Stimulated activated memory B cell treated with anti-CD40 and anti-IgM and Interleukin-4, amounts not matched to agents 10 μg/mL and 1 μg/mL and 100 μg/mL, for 72 hours (primary cell): ENCODE results near the gene STK32A.

Source experiments
- ATAC-seq: fragments of 150-1000 bp; cut with Tn5 transposase; 2 replicates; pipeline ENCODE4 v1.10.0; 2021
- H3K27ac Mint-ChIP-seq: one replicate; pipeline ENCODE4 v1.8.0; 2022; ENCODE audit warnings: mild to moderate bottlenecking, mixed read lengths
- H3K27me3 Mint-ChIP-seq: one replicate; pipeline ENCODE4 v1.8.0; 2022; ENCODE audit warnings: mixed read lengths
- H3K36me3 Mint-ChIP-seq: one replicate; pipeline ENCODE4 v1.8.0; 2022; ENCODE audit warnings: mixed read lengths
- H3K4me1 Mint-ChIP-seq: one replicate; pipeline ENCODE4 v1.8.0; 2022; ENCODE audit warnings: mixed read lengths
- H3K4me3 Mint-ChIP-seq: one replicate; pipeline ENCODE4 v1.8.0; 2022; ENCODE audit warnings: mild to moderate bottlenecking, moderate library complexity, mixed read lengths
- H3K9me3 Mint-ChIP-seq: one replicate; pipeline ENCODE4 v1.8.0; 2022; ENCODE audit warnings: mixed read lengths

Gene STK32A

DNA sequence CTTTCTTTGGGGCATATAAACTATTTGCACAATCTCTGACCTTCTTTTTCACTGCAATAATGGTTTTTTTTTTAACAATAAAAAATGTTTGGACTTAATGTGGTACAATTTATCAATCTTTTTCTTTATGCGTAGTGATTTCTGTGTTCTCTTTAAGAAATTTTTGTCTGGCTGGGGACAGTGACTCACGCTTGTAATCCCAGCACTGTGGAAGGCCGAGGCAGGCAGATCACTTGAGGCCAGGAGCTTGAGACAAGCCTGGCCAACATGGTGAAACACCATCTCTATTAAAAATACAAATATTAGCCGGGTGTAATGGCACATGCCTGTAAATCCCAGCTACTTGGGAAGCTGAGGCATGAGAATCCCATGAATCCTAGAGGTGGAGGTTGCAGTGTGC is 72.3 kb downstream of the STK32A start:
- Mint-ChIP-seq H3K4me3 (no peak overlapping the region), H3K36me3 (no peaks in the 10 kb centered on the region), H3K27me3 (no peaks in the 10 kb centered on the region), H3K27ac (no peak overlapping the region), H3K4me1 (no peaks in the 10 kb centered on the region), H3K9me3 (no peaks in the 10 kb centered on the region)
- ATAC-seq = no peak

GRCh38 chr5:147309621-147310020 is 74.8 kb downstream of the STK32A start:
- Mint-ChIP-seq H3K4me3 (no peak overlapping the region), H3K27ac (no peak overlapping the region), H3K4me1 (no peaks in the 10 kb centered on the region), H3K9me3 (no peaks in the 10 kb centered on the region), H3K36me3 (no peaks in the 10 kb centered on the region), H3K27me3 (no peaks in the 10 kb centered on the region)
- no peak for ATAC-seq

GRCh38 chr5:147310059-147310704 is 75.4 kb downstream of the STK32A start:
- H3K9me3 Mint-ChIP-seq = no peaks in the 10 kb centered on the region
- H3K27ac Mint-ChIP-seq = no peak overlapping the region
- H3K4me1 Mint-ChIP-seq = no peaks in the 10 kb centered on the region
- H3K36me3 Mint-ChIP-seq = no peaks in the 10 kb centered on the region
- ATAC-seq = no peak
- no peak overlapping the region for H3K4me3 Mint-ChIP-seq
- no peaks in the 10 kb centered on the region for H3K27me3 Mint-ChIP-seq

- Mint-ChIP-seq H3K9me3 (peaks cover 5% of the 10 kb centered on the region), H3K4me3 (no peak overlapping the region), H3K4me1 (no peaks in the 10 kb centered on the region), H3K36me3 (no peaks in the 10 kb centered on the region), H3K27me3 (no peaks in the 10 kb centered on the region), H3K27ac (no peak overlapping the region)
- ATAC-seq = no peak
Measured at GRCh38 chr5:147317978-147318684, 83.3 kb downstream of the STK32A start.

DNA sequence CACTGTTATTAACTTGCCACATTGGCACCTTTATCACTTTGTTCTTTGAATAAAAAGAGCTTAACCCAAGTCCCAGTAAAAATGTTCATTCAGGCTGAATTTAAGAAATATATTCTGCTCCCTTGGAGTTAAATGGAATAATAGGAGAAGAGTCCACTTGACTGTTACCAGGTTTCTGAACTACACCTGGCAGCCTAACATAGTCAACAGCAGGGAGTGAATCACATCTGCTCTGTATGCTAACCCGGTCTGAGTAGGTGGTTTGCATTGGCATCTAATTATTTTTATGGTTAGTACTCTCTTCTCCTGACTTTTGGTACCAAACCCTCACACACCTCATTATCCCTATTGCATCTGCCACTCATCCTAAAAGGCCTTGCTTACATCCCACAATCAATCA is 86.7 kb downstream of the STK32A start:
- no peak overlapping the region for H3K27ac Mint-ChIP-seq
- no peaks in the 10 kb centered on the region for H3K4me1 Mint-ChIP-seq
- no peaks in the 10 kb centered on the region for H3K36me3 Mint-ChIP-seq
- no peaks in the 10 kb centered on the region for H3K27me3 Mint-ChIP-seq
- H3K9me3 Mint-ChIP-seq = peaks cover 5% of the 10 kb centered on the region
- no peak overlapping the region for H3K4me3 Mint-ChIP-seq
- no peak for ATAC-seq

DNA sequence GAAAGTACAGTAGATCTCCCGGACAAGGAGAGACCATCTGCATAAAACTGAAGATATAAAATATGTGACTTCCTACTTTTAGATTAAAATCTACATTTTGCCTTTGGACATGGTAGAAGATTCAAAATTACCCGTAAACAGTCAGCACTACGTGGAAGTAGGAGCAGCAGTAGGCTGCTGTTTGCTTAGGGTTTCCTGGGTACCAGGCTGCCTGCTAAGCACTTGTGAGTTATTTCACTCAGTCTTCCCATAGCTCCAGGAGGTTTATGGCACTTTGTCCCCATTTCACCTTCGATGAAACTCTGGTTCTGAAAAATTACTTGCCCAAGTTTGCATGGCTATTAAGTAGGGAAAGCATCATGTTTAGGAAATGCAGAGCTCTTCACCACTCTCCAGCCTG is 92.6 kb downstream of the STK32A start:
- H3K9me3 Mint-ChIP-seq = peaks cover 3% of the 10 kb centered on the region
- no peaks in the 10 kb centered on the region for H3K36me3 Mint-ChIP-seq
- no peak overlapping the region for H3K4me3 Mint-ChIP-seq
- ATAC-seq = no peak
- H3K27ac Mint-ChIP-seq = no peak overlapping the region
- no peaks in the 10 kb centered on the region for H3K27me3 Mint-ChIP-seq
- no peaks in the 10 kb centered on the region for H3K4me1 Mint-ChIP-seq

DNA sequence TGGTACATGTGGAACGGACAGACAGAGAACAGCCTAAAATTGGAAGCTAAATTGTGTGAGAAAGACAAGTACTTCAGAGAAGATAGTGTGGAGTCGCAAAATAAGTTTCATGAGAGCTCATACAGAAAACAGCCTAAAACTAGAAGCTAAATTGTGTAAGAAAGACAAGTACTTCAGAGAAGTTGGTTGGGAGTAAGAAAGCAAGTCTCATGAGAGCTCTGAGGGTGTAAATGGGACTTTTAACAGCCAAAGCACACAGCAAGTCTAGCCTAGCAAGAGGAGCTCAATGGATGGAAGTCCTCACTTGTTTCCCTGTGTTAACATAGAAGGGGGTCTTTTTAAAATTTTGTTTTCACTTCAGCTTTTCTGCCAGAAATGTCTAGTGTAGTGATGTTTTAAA is 93.1 kb downstream of the STK32A start:
- Mint-ChIP-seq H3K27me3 (no peaks in the 10 kb centered on the region), H3K4me1 (no peaks in the 10 kb centered on the region), H3K9me3 (peaks cover 3% of the 10 kb centered on the region), H3K4me3 (no peak overlapping the region), H3K36me3 (no peaks in the 10 kb centered on the region), H3K27ac (no peak overlapping the region)
- ATAC-seq = no peak

DNA sequence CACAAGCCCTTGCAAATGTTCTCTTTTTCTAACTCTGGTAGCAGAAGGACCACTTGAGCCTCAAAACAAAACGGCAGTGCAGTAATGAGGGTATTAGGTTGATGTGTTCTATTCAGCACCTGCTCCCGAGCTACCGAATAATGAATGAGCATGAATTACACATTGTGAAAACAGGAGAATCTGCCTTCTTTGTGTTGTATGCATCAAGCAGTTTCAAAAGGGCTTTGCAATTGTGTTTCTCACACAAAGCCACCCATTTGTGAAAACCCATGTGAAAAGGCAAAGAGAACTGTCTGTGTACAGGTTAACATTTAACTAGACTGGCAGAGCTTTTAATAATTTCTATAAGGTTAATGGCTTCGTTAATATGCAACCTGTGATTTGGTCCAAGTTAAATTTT is 97.8 kb downstream of the STK32A start:
- Mint-ChIP-seq H3K27me3 (no peaks in the 10 kb centered on the region), H3K27ac (no peak overlapping the region), H3K4me1 (no peaks in the 10 kb centered on the region), H3K36me3 (no peaks in the 10 kb centered on the region), H3K4me3 (no peak overlapping the region), H3K9me3 (peaks cover 7% of the 10 kb centered on the region)
- ATAC-seq = no peak

DNA sequence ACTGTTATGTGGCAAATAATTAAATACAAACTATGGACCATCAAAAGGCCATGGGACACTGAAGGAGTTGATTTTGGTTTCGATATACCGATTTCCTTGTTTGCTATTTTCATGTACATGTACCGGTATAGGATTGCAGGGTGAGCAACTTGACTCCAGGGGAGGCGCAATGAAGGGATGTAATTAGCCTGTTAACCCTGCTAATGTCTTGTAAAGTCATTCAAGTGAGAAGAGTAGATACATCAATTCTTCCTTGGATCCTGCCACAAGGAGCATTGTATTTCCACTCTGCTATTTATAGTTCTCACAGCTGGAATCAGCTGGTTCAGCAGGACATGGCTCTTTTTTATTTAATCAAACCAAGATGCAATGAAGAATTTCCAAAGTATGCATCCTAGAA is 102.0 kb downstream of the STK32A start:
- Mint-ChIP-seq H3K9me3 (peaks cover 10% of the 10 kb centered on the region), H3K27me3 (no peaks in the 10 kb centered on the region), H3K4me3 (no peak overlapping the region), H3K36me3 (no peaks in the 10 kb centered on the region), H3K4me1 (no peaks in the 10 kb centered on the region), H3K27ac (no peak overlapping the region)
- no peak for ATAC-seq

GRCh38 chr5:147339313-147339712 is 104.5 kb downstream of the STK32A start:
- Mint-ChIP-seq H3K9me3 (peaks cover 10% of the 10 kb centered on the region), H3K4me1 (no peaks in the 10 kb centered on the region), H3K27me3 (no peaks in the 10 kb centered on the region), H3K27ac (no peak overlapping the region), H3K4me3 (no peak overlapping the region), H3K36me3 (no peaks in the 10 kb centered on the region)
- ATAC-seq = no peak

DNA sequence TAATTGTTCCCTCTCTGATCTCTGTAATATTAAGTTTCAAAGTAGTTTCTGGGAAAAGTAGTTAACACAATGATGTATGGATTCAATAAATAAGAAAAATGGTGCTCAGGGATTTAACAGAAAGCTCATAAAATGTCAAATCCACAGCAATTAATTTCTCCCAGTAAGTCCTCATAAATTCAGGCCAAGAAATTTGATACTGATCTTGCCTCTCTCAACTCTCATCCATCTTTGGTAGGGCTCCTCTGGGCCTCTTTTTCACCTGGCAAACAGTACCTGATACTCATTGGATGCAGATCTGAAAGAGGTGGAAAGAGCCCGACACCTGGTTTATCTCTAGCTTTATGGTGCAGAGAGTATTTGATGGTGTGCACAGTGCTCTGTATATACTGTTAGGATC is 106.1 kb downstream of the STK32A start:
- Mint-ChIP-seq H3K27me3 (no peaks in the 10 kb centered on the region), H3K9me3 (peaks cover 10% of the 10 kb centered on the region), H3K36me3 (no peaks in the 10 kb centered on the region), H3K27ac (no peak overlapping the region), H3K4me3 (no peak overlapping the region), H3K4me1 (no peaks in the 10 kb centered on the region)
- ATAC-seq = no peak

- peaks cover 10% of the 10 kb centered on the region for H3K9me3 Mint-ChIP-seq
Measured at GRCh38 chr5:147341345-147341744, 106.5 kb downstream of the STK32A start.

DNA sequence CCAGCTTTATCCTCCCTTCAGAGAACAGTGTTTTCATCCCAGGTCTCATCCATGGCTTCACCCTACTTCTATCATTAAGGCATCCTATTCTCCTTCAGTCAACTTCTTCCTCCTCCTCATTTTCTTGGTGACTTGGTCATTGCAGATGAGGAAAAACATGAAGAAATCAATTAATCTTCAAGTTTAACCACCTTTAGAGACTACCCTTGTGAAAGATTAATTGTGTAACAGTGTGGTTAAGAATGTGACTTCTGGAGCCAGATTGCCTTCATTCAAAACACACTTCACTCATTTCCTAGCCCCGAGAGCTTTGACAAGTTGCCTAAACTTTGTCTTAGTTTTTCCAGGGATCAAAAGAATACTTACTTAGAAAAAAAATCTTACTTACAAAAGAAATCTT is 110.0 kb downstream of the STK32A start:
- no peak overlapping the region for H3K4me3 Mint-ChIP-seq
- no peak for ATAC-seq
- H3K9me3 Mint-ChIP-seq = no peaks in the 10 kb centered on the region
- H3K27me3 Mint-ChIP-seq = no peaks in the 10 kb centered on the region
- H3K4me1 Mint-ChIP-seq = no peaks in the 10 kb centered on the region
- H3K27ac Mint-ChIP-seq = no peak overlapping the region
- no peaks in the 10 kb centered on the region for H3K36me3 Mint-ChIP-seq

More at GRCh38 chr5:147341345-147341744, 106.5 kb downstream of the STK32A start:
- H3K27me3 Mint-ChIP-seq = no peaks in the 10 kb centered on the region
- no peak overlapping the region for H3K4me3 Mint-ChIP-seq
- no peaks in the 10 kb centered on the region for H3K36me3 Mint-ChIP-seq
- H3K27ac Mint-ChIP-seq = no peak overlapping the region
- no peak for ATAC-seq
- no peaks in the 10 kb centered on the region for H3K4me1 Mint-ChIP-seq

DNA sequence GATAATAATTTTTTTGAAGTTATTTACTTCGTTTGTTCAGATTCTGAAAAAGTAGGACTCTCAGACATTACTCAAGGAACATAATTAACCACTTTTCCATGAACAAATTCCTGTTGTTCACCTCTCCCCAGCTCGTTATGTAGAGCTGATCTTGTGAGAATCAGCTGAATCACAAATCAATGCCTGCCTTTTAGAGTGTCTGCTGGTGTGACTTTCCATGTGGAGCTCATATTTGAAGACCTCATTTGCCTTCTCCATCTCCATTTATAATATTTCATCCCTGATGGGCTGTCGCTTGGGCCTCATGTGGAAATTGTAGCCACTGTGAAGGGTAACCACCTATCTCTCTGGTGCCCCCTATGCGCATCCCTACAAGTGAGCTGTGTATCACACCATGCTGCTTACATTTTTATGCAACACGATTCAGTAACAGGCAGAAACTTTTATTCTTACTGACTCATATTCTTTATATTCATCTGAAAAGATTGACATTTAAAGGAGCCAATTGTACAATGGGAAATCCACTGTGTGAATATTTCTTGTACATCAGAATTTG is 111.3 kb downstream of the STK32A start:
- Mint-ChIP-seq H3K4me3 (no peak overlapping the region), H3K4me1 (no peaks in the 10 kb centered on the region), H3K27ac (no peak overlapping the region)

DNA sequence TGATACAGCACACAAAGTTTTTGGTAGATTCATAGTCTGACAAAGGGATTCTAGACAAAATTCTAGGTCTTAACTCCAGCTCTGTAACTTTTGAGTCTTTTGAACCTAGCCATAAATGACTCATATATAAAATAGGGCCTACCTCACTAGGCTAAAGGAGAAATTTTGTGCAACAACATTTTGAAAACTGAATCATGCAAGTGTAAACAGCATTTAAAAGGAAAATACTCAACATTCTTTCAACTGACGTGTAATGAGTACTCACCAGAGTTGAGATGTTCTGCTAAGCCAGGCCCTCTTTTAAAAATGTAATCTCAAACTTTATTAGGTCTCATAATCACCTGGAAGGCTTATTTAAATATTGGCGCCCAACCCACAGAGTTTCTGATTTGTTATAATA is 113.2 kb downstream of the STK32A start:
- Mint-ChIP-seq H3K4me1 (no peaks in the 10 kb centered on the region), H3K36me3 (no peaks in the 10 kb centered on the region), H3K27ac (no peak overlapping the region), H3K4me3 (no peak overlapping the region), H3K27me3 (no peaks in the 10 kb centered on the region), H3K9me3 (no peaks in the 10 kb centered on the region)
- ATAC-seq = no peak

More for the DNA sequence above, 111.3 kb downstream of the STK32A start:
- H3K9me3 Mint-ChIP-seq = no peaks in the 10 kb centered on the region
- ATAC-seq = no peak
- no peaks in the 10 kb centered on the region for H3K27me3 Mint-ChIP-seq
- no peaks in the 10 kb centered on the region for H3K36me3 Mint-ChIP-seq

GRCh38 chr5:147348451-147348850 is 113.6 kb downstream of the STK32A start:
- H3K4me3 Mint-ChIP-seq = no peak overlapping the region
- H3K4me1 Mint-ChIP-seq = no peaks in the 10 kb centered on the region
- ATAC-seq = no peak
- no peaks in the 10 kb centered on the region for H3K36me3 Mint-ChIP-seq
- no peaks in the 10 kb centered on the region for H3K27me3 Mint-ChIP-seq
- H3K27ac Mint-ChIP-seq = no peak overlapping the region
- H3K9me3 Mint-ChIP-seq = no peaks in the 10 kb centered on the region
